HG03558 (cell line): ENCODE data around the gene PBX1.

Source experiments
- ATAC-seq: cut with Tn5 transposase; IDR thresholded peaks from one replicate; pipeline ENCODE4 v1.9.1; 2021; ENCODE audit warnings: moderate number of reproducible peaks; ENCODE audit not compliant: unreplicated experiment; ENCODE audit errors: extremely low read depth

Gene PBX1

DNA sequence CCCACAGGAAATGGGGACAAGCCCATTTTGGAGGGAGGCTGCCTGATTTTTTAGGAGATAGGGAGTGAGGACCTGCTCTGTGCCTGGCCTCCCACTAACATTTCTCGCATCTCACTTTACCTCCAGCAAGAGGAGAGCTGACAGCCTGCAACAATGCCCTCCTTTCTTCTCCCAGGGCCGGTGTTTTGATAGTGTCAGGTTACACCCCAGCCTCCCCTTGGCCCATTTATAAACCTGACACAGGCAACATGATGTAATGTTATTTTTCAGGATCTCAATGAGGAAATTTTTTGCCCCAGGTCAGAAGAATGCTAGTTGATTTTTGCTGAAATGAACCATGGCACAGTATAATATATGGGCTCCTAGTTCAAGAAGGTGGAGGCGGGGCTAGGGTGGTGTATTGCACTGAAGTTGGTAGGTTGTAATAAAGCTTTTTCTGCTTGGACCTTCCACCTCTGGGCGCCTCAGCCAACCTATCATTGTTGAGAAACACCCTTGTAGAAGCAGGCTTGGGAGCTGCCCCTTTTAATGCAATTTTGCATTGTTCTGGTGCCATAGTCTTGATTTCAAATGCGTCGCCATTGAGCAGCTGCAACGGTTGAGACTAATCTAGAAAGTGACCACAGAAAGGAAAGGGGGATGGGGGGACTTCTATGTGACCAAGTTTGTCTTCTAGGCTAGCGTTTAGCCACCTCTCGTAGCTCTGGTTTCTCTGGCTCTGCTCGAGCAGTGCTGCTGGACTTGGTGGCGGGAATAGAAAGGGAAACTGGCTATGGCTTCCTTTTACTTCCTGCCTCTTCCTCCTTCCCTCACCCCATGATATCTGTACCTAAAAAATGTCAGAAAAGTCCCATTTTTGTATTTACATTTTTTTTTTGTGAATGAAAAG, 53.0 kb downstream of the PBX1 start:
- ATAC-seq = no peak

GRCh38 chr1:164613176-164613575, 54.2 kb downstream of the PBX1 start:
- no peak for ATAC-seq

DNA sequence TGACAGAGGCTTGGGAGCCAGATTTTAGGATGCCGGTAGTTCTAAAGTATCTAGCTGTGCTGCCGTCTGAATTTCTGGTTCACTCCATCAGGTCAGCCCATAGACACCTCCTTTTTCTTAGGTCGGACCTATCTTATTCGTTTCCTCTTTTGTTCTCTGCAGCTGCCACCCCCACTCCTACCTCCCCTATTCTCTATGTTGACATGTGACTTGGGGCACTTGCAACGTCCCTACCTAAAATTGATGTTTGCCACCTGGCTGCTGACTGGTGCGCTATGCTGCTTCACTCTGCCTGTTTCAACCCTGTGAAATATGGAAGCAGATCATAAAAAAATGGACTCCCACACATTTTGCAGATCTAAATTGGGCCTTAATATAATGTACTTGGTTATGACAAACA, 55.3 kb downstream of the PBX1 start:
- ATAC-seq = no peak

GRCh38 chr1:164617377-164618201, 58.6 kb downstream of the PBX1 start:
- no peak for ATAC-seq

DNA sequence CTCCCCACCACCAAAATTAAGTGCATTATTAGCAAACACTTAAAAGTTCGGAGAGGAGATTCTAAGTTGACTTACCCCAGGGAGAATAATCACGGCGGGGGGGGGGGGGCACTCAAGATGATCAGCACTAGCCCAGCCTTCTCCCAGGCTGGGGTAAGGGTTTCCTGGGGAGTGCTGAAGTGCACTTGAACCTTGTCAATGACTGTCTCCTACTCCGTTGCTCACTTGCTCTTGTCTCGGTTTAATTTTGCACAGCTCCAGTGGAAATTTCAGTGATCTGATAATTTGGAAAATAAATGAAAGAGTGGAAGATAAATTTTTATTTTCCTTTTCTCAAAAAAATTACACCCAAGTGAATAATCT, 59.2 kb downstream of the PBX1 start:
- ATAC-seq = no peak

DNA sequence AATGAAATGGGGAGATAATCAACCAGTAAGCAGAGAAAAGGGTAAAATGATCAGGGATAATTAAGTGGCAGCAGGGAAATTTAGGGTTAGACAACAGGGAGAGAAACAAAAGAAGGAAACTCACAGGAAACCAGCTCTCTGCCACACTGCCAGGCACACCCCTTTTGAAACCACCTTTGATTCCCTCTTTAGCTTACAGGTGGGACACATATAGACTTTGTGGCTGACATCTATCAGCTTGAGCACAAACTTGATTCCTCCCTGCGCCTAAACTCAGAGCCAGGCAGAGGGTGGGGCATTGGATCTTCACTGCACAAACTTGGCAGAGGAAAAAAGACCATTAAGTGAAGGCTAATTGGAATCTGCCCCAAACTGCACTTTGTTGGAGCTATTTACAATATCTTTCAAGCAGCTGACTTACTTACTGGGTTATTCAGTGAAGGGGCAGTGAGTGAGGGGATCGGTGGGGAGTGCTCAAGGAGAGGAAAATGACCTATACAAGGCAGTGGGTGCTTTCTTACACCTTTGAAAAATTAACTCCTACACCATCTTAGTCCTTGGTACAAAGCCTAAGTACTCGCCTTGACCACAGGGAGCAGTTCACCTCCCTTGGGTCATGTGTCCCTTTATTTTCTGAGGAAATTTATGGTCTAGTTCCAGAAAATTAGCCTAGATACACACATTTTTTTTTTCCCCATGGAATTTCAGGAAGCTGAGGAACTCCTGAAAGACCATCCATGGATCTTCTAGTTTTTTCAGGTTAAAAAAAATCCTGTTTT, 60.2 kb downstream of the PBX1 start:
- no peak for ATAC-seq

DNA sequence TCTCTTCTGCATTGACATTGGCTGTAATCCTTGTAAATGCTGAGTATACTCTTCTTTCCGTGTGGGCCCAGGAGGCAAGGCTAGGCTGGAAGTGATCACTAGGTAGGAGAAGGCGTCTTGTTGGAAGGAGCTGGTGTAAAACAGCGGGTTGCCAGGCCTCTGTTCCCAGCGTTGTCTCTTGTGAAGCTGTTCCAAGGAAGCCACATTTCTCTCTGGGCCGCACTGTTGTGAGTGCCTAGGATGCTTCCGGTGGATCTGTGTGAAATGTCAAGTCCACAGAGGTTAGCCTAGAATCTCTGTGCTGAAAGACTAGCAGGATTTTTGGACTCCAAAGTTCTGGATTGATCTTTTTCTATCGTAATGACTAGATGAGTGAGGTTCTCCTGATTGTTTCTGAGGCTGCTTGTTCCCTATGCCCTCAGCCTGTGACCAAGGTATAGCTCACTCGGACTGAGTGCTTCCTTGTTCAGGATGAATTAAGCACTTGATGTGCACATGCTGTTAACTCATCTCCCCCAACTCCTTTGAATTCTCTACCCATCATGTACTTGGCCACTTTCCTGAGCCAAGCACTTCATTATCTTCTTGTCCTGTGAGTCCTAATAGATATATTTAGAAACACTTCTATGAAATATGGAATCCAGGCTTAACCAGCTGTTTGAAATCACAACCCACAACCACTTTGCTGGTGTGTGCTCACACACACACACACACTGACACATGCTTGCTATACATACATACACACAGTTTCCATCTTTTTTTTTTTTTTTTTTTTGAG, 63.3 kb downstream of the PBX1 start:
- no peak for ATAC-seq

DNA sequence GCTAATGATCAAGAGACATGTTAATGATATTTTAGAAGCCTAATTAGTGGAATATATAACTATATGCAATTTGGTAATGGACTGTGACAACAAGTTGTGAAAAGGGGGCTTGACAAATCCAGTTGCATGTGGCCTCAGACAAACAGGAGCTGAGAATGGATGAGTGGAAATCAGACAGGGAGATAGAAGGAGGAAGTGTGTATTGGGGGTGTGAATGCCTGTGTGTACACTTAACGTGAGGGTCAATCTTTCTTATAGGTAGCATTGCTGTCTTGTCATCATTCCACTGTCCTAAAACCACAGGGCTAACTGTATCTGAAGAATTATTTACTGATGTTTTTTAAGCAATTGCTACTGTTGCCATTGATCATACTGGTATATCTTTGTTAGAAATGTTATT, 64.8 kb downstream of the PBX1 start:
- ATAC-seq = no peak

DNA sequence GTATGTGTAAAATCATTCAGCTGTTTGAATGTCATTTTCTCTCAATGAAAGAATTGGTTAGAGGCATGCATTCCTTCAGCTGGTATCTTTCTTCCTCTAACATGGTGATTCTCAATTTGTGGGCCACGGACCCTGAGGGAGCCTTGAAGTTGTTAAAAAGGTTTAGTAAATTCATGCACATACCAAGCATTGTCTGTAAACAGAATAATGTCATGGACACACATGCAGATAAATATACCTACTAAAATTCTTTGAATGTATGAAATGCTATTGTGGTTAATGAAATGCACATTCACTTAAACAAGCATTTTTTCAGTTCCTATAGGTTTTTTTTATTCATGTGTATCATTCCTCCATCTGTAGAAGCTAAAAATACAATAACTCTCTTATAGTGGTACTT, 65.4 kb downstream of the PBX1 start:
- no peak for ATAC-seq

DNA sequence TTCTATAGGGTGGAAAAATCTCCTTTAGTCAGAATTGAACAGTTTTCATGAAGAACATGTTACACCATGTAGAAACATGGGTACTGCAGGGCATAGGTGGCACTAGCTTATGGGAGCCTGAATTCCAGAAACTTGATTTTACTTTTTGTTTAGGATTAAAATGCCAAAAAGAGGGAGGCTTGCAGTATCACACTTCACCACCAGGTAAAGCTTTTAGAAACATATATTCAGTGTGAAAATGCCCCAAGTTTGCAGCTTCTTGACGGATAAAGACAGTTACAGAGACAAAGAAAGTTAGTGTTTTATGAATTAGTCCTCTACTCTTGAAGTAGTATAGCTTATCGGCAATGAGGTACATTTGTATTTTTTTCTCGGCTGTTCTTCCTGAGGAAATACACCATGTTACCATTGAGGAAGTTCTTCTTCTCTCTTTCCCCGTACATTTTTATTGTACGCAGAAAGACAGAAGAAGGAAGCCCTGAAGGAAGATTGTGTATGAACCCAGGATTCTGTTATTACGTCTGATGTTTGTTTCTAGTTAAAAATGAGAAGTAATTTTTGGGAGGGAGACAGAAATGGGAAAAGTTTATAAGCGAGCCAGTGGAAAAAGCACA, 66.1 kb downstream of the PBX1 start:
- ATAC-seq = no peak

DNA sequence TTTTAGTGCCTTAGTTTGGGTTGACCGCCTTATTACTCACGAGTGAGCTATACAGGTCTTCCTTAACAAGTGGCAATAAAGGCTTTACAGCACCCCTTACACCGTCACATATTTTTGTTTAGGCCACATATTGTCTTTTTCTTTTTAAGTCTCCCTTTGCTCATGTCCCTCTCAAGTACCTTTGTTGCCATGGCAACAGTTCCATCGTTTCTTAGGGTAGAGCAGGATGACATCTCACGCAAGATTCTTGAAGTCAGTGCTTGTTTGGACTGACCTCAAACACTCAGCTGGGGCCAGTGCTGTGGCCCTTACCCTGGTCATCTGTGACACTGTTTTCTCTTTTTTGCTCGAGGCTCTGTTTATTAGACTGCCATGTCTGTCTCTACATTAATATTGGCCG, 69.8 kb downstream of the PBX1 start:
- ATAC-seq = no peak

DNA sequence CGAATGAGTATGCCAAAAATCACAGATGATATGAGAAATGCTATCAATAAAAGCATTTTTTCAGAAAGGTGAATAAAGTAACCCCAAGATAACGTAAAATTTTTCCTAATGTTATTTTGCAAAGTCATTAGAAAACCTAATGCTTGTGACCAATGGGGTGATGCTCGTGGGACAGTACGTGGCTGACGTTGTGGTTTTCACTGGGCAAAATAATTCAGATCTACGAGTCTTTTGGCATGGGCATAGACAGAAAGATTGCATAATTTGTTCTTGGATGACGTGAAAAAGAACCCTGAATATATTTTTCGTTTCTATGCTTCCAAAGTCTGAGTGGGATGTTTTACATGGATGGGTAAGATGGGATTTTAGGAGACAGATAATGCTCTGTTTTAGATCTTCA, 71.0 kb downstream of the PBX1 start:
- no peak for ATAC-seq

DNA sequence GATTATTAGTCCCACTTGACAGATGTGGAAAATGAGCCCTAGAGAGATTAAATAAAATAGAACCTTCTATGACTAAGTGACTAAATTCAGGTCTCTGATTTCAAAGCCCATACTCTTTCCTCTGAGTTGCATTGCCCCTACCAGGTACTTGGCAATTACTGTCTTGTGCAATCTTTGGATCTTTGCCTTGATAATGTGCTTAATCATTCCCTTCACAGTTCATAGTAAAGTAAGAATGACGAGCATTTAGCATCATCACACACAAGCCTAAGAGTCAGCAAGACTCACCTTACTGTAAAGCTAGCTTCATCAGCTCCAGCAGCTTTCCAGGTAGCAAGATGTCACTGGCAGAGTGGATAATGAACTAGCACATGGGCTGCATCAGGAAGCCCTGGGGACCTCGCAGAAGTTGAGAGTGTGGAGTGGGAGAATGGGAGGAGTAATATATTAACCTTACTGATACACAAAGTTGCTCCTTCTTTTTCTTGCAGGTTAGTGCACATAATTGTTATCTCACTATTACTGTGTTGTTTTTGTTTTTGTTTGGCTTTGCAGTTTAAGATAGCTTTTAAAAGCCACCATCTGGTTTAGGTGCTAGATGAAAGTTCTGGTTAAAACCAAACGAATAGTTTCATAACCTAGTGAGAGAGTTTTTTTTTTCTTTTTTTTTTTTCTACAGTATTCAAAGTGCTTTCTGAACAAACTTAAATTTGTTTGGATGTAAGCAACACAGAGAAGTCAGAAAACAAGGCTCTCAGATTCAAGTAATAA, 71.8 kb downstream of the PBX1 start:
- no peak for ATAC-seq

- no peak for ATAC-seq
Observed at GRCh38 chr1:164631751-164632150, 72.8 kb downstream of the PBX1 start.

DNA sequence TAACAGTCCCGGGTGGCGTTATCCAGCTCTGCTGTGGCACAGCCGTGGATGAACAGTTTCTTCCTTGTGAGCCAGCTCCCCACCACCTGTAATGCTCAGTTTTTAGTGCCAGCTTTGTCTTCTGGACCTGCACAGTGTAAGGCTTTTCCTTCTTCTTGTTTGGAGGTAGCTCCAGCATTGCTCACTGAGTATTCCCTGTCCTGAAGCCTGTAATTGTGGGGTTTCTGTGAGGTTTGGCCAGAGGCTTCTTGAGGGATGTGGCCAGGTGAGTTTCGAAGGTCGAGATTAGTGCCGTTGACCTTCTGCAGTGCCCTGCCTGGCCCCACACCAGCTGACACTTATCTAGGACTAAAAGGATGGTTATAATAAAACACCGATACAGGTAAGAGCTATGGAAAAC, 75.0 kb downstream of the PBX1 start:
- ATAC-seq = no peak

- ATAC-seq = no peak
Observed at GRCh38 chr1:164635059-164635802, 76.2 kb downstream of the PBX1 start.

DNA sequence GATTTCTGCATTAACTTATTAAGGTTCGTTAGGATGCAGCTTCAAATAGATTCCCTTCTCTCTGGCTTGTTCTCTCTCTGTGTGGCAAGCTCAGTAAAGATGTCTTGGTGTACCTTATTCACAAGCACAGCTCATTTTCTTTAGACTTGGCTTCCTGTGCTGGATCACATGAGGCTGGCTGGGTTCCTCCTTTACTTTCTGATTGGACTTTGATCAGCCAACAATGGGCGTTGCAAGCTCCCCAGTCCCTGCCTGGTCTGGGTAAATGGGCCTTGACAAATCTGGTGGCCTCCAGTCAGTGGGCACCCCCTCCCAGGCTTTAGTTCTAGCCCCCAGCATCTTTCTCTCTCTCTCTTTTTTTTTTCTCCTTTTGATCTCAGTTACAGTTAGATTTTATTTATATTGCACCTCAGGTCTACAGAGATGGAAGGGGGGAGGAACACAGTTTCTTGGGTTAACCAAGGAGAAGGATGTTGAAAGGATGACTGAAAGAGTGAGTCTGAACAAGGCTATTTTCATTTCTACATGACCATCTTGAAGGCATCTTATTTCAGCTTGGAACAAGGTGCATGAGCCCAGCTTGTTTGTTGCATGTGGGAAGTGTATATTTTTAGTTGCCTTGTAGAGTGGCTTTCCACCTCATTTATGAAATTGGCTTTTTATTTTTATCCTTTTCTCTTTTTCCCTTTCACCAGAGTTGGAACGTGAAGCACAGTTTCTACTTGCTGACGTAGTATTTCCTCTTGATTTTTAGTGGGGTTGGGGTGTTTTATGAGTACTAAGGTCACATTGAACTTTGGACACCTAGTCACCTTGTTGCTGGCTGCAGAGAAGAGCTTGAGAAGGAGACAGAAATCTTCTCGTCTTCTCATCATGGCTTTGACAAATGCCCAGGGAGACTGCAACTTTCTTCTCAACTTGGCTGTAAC, 77.1 kb downstream of the PBX1 start:
- no peak for ATAC-seq
